Measurements from ENCODE around the gene CDK5.
"Not testable (repeated sequence)": the region's sequence is repeated elsewhere in the genome, so short reads cannot be mapped to it uniquely, and the experiment has no call there.

CDK5 gene

DNA sequence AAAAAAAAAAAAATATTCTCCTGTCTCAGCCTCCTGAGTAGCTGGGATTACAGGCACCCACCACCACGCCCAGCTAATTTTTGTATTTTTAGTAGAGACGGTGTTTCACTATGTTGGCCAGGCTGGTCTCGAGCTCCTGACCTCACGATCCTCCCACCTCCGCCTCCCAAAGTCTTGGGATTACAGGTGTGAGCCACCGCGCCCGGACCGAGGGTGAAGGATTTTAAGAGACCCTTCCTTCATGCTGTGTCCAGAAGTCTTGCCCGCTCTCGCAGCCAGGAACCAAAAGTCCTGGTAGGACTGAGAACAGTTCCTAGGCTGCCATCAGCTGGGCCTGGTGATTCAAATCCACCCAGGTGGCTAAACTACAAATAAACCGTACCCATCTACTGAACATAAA, 46.1 kb downstream of the CDK5 start:
- H3K4me3 ChIP-seq (ENCODE audit: low read length); DNase-seq (ENCODE audit: low read depth, low spot score): not testable (repeated sequence)

GRCh38 chr7:151011097-151011409, 46.6 kb downstream of the CDK5 start:
- no peak for DNase-seq (ENCODE audit: low read depth, low spot score)
- no peak overlapping the region for H3K4me3 ChIP-seq (ENCODE audit: low read length)

DNA sequence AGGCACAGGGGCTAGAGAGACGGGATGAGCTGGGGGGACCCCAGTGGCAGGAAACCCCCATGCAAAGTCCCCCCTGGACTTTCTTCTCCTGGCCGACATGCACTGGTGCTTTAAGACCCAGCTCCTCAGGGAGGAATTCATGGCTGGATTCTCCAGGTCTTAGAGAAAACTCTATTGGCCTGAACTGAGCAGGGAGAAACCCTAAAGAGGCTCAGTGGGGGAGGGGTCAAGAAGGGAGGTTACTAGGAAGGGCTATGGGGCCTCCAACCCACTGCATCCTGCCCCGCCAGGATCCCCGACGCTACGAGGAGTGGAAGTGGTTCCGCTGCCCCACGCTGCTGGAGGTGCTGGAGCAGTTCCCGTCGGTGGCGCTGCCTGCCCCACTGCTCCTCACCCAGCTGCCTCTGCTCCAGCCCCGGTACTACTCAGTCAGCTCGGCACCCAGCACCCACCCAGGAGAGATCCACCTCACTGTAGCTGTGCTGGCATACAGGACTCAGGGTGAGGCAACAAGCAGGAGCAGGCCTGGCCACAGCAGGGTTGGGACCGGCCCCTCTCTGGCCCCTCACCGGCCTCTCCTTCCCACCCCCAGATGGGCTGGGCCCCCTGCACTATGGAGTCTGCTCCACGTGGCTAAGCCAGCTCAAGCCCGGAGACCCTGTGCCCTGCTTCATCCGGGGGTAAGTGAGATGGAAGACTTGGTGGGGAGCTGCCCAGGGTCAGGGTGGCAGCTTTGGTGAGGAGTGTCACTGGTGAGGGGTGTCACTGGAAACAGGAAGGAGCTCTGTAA, 47.2 kb downstream of the CDK5 start:
- H3K4me3 ChIP-seq (ENCODE audit: low read length) = no peak overlapping the region
- no peak for DNase-seq (ENCODE audit: low read depth, low spot score)

DNA sequence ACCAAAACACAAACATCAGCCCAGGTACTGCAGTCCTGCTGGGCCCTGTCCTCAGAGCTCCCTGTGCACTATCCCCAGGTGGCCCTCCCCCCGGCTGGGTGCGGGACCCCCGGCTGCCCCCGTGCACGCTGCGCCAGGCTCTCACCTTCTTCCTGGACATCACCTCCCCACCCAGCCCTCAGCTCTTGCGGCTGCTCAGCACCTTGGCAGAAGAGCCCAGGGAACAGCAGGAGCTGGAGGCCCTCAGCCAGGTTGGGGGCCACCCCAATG, 47.7 kb downstream of the CDK5 start:
- H3K4me3 ChIP-seq (ENCODE audit: low read length) = no peak overlapping the region
- no peak for DNase-seq (ENCODE audit: low read depth, low spot score)

DNA sequence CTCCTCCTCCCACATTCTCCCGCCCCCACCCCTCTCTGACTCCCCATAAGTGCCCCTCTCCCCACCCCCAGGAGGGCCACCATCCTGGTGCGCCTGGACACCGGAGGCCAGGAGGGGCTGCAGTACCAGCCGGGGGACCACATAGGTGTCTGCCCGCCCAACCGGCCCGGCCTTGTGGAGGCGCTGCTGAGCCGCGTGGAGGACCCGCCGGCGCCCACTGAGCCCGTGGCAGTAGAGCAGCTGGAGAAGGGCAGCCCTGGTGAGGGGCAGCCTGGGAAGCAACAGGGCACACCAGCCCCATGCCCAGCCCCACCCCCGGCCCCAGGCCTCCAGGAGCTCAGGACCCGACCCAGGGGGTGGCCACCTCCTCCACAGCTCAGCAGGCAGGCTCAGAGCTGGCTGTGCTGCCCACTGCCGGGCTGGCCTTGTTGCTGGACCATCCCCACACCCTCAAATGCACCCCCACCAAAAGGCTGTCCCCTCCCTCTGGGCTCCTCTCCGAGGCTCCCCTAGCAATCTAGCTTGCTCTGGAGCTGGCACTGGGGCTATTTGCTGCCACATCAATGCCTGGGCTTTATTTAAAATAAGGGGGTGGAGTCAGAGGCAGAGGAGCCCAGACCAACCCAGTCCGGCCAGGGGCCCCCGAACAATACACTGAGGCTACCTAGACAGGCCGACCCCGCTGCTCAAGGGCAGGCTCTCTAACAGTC, 48.2 kb downstream of the CDK5 start:
- H3K4me3 ChIP-seq (ENCODE audit: low read length) = peak overlapping the region; percentile 57
- no peak for DNase-seq (ENCODE audit: low read depth, low spot score)

- DNase-seq (ENCODE audit: low read depth, low spot score) = peak; percentile 74
- H3K4me3 ChIP-seq (ENCODE audit: low read length) = peak overlapping the region; percentile 57
These were observed 49.0 kb downstream of the CDK5 start for GRCh38 chr7:151008511-151009323.

DNA sequence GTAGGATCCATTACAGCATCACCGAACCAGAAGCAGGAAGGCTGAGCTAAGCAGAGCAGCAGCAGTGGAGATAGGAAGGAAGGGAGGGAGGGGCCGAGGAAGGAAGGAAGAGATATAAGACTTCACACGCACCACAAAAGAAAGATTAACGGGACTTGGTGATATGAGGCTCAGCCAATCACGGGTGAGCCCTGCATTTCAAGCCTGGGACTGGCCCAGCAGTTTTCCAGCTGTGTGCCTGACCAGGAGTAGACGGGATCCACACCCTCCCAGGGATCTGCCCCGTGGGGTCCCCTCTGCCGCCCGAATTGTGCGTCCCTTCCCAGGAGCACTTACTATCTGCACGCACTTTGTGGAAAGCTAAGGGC, 49.6 kb downstream of the CDK5 start:
- peak; percentile 84 for DNase-seq (ENCODE audit: low read depth, low spot score)
- peak overlapping the region; percentile 57 for H3K4me3 ChIP-seq (ENCODE audit: low read length)

GRCh38 chr7:151007469-151007898, 50.2 kb downstream of the CDK5 start:
- DNase-seq (ENCODE audit: low read depth, low spot score) = no peak
- peak overlapping the region; percentile 57; the same call in 1 of the 2 replicates for H3K4me3 ChIP-seq (ENCODE audit: low read length)

GRCh38 chr7:151006590-151007300, 51.0 kb downstream of the CDK5 start:
- no peak for DNase-seq (ENCODE audit: low read depth, low spot score)
- no peak overlapping the region for H3K4me3 ChIP-seq (ENCODE audit: low read length)

DNA sequence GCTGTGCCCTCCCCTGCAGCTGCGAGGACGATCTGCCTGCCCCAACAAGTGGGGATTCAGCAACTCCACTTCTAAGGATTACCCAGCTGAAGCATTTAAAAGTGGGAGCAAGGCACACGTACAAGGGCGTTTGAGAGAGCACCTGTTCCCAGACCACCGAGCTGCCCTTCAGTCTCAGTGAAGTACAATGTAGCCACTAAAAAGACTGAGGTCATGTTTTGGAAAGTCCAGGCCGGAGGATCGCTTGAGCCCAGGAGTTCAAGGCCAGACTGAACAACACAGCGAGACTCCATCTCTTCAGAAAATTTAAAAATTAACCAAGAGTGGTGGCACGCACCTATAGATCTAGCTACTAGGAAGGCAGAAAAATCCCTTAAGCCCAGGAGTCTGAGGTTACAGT, 52.1 kb downstream of the CDK5 start:
- no peak for DNase-seq (ENCODE audit: low read depth, low spot score)

More for the DNA sequence above, 52.1 kb downstream of the CDK5 start:
- H3K4me3 ChIP-seq (ENCODE audit: low read length) = no peak overlapping the region
